ENCODE results near the gene RPS5. TPM values are rescaled to one million over a fixed set of nuclear protein-coding genes. Genes with fewer than 3 reads are reported as not detected.

RPS5 gene
- polyA plus RNA-seq, 1 donor (not counting 4 experiments of a cell fraction or from before 2014, with no cell fraction given), result 2,056 TPM

- no peak overlapping the region for H3K9ac ChIP-seq (ENCODE audit: control insufficient read depth, extremely low read depth, insufficient read depth, low read length)
- no peak overlapping the region for H3K27ac ChIP-seq (ENCODE audit: control insufficient read depth, insufficient read depth, low read length)
- DNase-seq (ENCODE audit: low read depth, low spot score), result no peak
- no peaks in the 10 kb centered on the region for H4K20me1 ChIP-seq (ENCODE audit: control insufficient read depth, extremely low read depth, insufficient read depth, low read length)
- FAIRE-seq, result no peak
- no peak overlapping the region for H3K4me2 ChIP-seq (ENCODE audit: control insufficient read depth, extremely low read depth, insufficient read depth, low read depth, low read length)
- no peaks in the 10 kb centered on the region for H3K4me1 ChIP-seq (ENCODE audit: control insufficient read depth, extremely low read depth, insufficient read depth, low read length)
- H3K36me3 ChIP-seq (ENCODE audit: control insufficient read depth in 2 of 2, extremely low read depth in 1 of 2, insufficient read depth in 2 of 2, low read length in 2 of 2), result no peaks in the 10 kb centered on the region
- no peaks in the 10 kb centered on the region for H3K9me1 ChIP-seq (ENCODE audit: control insufficient read depth, extremely low read depth, insufficient read depth, low read length)
- no peak overlapping the region for H3K4me3 ChIP-seq (ENCODE audit: control insufficient read depth in 2 of 3, extremely low read depth in 1 of 3, insufficient read depth in 2 of 3, low read depth in 1 of 3, low read length in 3 of 3)
- dilution Hi-C loops (cut with MboI; ENCODE audit: extremely low pct_ligation_motif_present, low sequenced_read_pairs), result no loop called here
- H3K9me3 ChIP-seq (ENCODE audit: control insufficient read depth, low read depth, low read length), result peaks cover 3% of the 10 kb centered on the region
- H2AFZ ChIP-seq (ENCODE audit: control insufficient read depth, low read length), result no peak overlapping the region
- TF ChIP-seq EZH2 (IDR thresholded peaks at IDR 0.05; ENCODE audit: low read length) (no peak), CTCF (optimal IDR thresholded peaks at IDR 0.05 in 1 of 3, IDR thresholded peaks at IDR 0.05 in 1 of 3, conservative IDR thresholded peaks at IDR 0.05 in 1 of 3; ENCODE audit: extremely low read depth in 1 of 3, insufficient read depth in 2 of 3, low read length in 3 of 3) (no peak)
- H3K27me3 ChIP-seq (ENCODE audit: control insufficient read depth, extremely low read depth, insufficient read depth, low read length), result peaks cover 46% of the 10 kb centered on the region
- H3K79me2 ChIP-seq (ENCODE audit: control insufficient read depth, insufficient read depth, low read length), result no peaks in the 10 kb centered on the region
Measured at GRCh38 chr19:58351990-58352755, 34.9 kb upstream of the RPS5 start.

- Histone ChIP-seq H3K27ac (ENCODE audit: control insufficient read depth, insufficient read depth, low read length) (no peak within 1 kb of the TSS), H3K36me3 (ENCODE audit: control insufficient read depth in 2 of 2, extremely low read depth in 1 of 2, insufficient read depth in 2 of 2, low read length in 2 of 2) (no peaks in the 10 kb centered on the region), H3K4me3 (ENCODE audit: control insufficient read depth in 2 of 3, extremely low read depth in 1 of 3, insufficient read depth in 2 of 3, low read depth in 1 of 3, low read length in 3 of 3) (no peak within 1 kb of the TSS), H2AFZ (ENCODE audit: control insufficient read depth, low read length) (no peak within 1 kb of the TSS), H3K4me1 (ENCODE audit: control insufficient read depth, extremely low read depth, insufficient read depth, low read length) (no peaks in the 10 kb centered on the region), H3K9me1 (ENCODE audit: control insufficient read depth, extremely low read depth, insufficient read depth, low read length) (no peaks in the 10 kb centered on the region), H4K20me1 (ENCODE audit: control insufficient read depth, extremely low read depth, insufficient read depth, low read length) (no peaks in the 10 kb centered on the region), H3K9me3 (ENCODE audit: control insufficient read depth, low read depth, low read length) (peaks cover 3% of the 10 kb centered on the region), H3K79me2 (ENCODE audit: control insufficient read depth, insufficient read depth, low read length) (no peaks in the 10 kb centered on the region), H3K4me2 (ENCODE audit: control insufficient read depth, extremely low read depth, insufficient read depth, low read depth, low read length) (no peak within 1 kb of the TSS), H3K9ac (ENCODE audit: control insufficient read depth, extremely low read depth, insufficient read depth, low read length) (no peak within 1 kb of the TSS), H3K27me3 (ENCODE audit: control insufficient read depth, extremely low read depth, insufficient read depth, low read length) (peaks cover 39% of the 10 kb centered on the region)
- DNase-seq (ENCODE audit: low read depth, low spot score) (no peak), FAIRE-seq (no peak)
- TF ChIP-seq CTCF (optimal IDR thresholded peaks at IDR 0.05 in 1 of 3, IDR thresholded peaks at IDR 0.05 in 1 of 3, conservative IDR thresholded peaks at IDR 0.05 in 1 of 3; ENCODE audit: extremely low read depth in 1 of 3, insufficient read depth in 2 of 3, low read length in 3 of 3) (no peak), EZH2 (IDR thresholded peaks at IDR 0.05; ENCODE audit: low read length) (no peak)
- dilution Hi-C loops (cut with MboI; ENCODE audit: extremely low pct_ligation_motif_present, low sequenced_read_pairs), result no loop called here
Measured at GRCh38 chr19:58352760-58353671, 34.1 kb upstream of the RPS5 start, which contains the start of gene A1BG. Gene A1BG, minus strand, starts transcription at chr19:58353492. Its CDS starts 55 bp downstream, at chr19:58353437.

Measured in keratinocyte (primary cell).